GM12878 (cell line): ENCODE measurements around the gene UBAC2. TPM values are rescaled to one million over a fixed set of nuclear protein-coding genes. Genes with fewer than 3 reads are reported as not detected.

Experiments used
- ATAC-seq: fragments of 200-7000 bp; cut with Tn5 transposase; 3 replicates; pipeline ENCODE4 v1.9.1; 2020; ENCODE audit warnings: mild to moderate bottlenecking, moderate library complexity
- BruUV-seq: library from RNA; stranded (reverse); fragments of 400-500 nt; replicated peaks from 2 replicates; lab custom pipeline; 2021; lab: Mats Ljungman, UMichigan
- CTCF ChIA-PET: fragments of 300-600 bp; sonication (Branson Sonifier 250); formaldehyde crosslinking; extraction: SDS; loops from one replicate; lab custom pipeline; 2021; ENCODE audit warnings: inconsistent platforms; lab: Yijun Ruan, JAX
- POLR2A ChIA-PET: fragments of 350-600 bp; formaldehyde crosslinking; extraction: SDS; loops from one replicate; lab custom pipeline; 2021; ENCODE audit warnings: inconsistent platforms; lab: Charles Lee
- RAD21 ChIA-PET: fragments of 300-600 bp; sonication (Branson Sonifier 250); formaldehyde crosslinking; loops from one replicate; lab custom pipeline; 2023; ENCODE audit warnings: antibody characterized with exemption; ENCODE audit not compliant: unreplicated experiment; lab: Charles Lee
- SMC1A ChIA-PET: fragments of 300-600 bp; sonication (Branson Sonifier 250); formaldehyde crosslinking; loops from one replicate; lab custom pipeline; 2023; ENCODE audit not compliant: unreplicated experiment, uncharacterized antibody; lab: Charles Lee
- DNase-seq: peaks from one replicate; pipeline ENCODE4 v3.0.0-alpha.2; 2011; ENCODE audit warnings: low read depth, low spot score
- FAIRE-seq: peaks from 3 replicates; lab custom pipeline; 2011; peaks lifted over from hg19 to GRCh38; lab: Jason Lieb, UNC
- H2AFZ ChIP-seq: 2 replicates; pipeline ENCODE4 v1.6.0; 2011; ENCODE audit warnings: low read depth, low read length, control low read depth; ENCODE audit not compliant: control insufficient read depth
- H3K27ac ChIP-seq: 2 replicates; pipeline ENCODE4 v1.5.1; 2011; ENCODE audit warnings: control low read depth; ENCODE audit not compliant: control insufficient read depth, insufficient read depth
- H3K27me3 ChIP-seq, 2 experiments: replicated peaks in 1 of 2; 2 replicates each; pipeline versions ENCODE4 v1.6.0 to v1.6.1; 2011; ENCODE audit warnings: low read length in 1 of 2; ENCODE audit not compliant: control insufficient read depth in 2 of 2, insufficient read depth in 2 of 2
- H3K36me3 ChIP-seq, 2 experiments: 2 replicates each; pipeline ENCODE4 v1.5.1; 2011; ENCODE audit warnings: low read length in 1 of 2; ENCODE audit not compliant: control insufficient read depth in 2 of 2, insufficient read depth in 2 of 2
- H3K4me1 ChIP-seq: 2 replicates; pipeline ENCODE4 v1.6.1; 2011; ENCODE audit warnings: mild to moderate bottlenecking, low read length, moderate library complexity, mixed read lengths; ENCODE audit not compliant: control insufficient read depth, insufficient read depth
- H3K4me2 ChIP-seq: 2 replicates; pipeline ENCODE4 v1.6.0; 2011; ENCODE audit warnings: control low read depth; ENCODE audit not compliant: control insufficient read depth, insufficient read depth
- H3K4me3 ChIP-seq: fragments of 200-600 bp; sonication (generic); 2 replicates; pipeline ENCODE4 v1.5.1; 2016
- H3K79me2 ChIP-seq: 2 replicates; pipeline ENCODE4 v1.6.0; 2011; ENCODE audit warnings: low read length; ENCODE audit not compliant: control insufficient read depth, insufficient read depth
- H3K9ac ChIP-seq: 2 replicates; pipeline ENCODE4 v1.8.0; 2011; ENCODE audit warnings: low read length, control low read depth, mixed read lengths; ENCODE audit not compliant: control insufficient read depth, insufficient read depth
- H3K9me3 ChIP-seq: replicated peaks from 3 replicates; pipeline ENCODE4 v1.5.1; 2011; ENCODE audit warnings: mild to moderate bottlenecking, low read length; ENCODE audit not compliant: control insufficient read depth, insufficient read depth
- H4K20me1 ChIP-seq: 2 replicates; pipeline ENCODE4 v1.6.0; 2011; ENCODE audit not compliant: control insufficient read depth, insufficient read depth
- CREB1 ChIP-seq: IDR thresholded peaks from 2 replicates; pipeline ENCODE4 v1.6.1; 2012; ENCODE audit warnings: low read depth, mild to moderate bottlenecking, inconsistent platforms
- CREM ChIP-seq: IDR thresholded peaks from 2 replicates; pipeline ENCODE4 v1.6.1; 2014; ENCODE audit warnings: antibody characterized with exemption, low read depth
- NFXL1 ChIP-seq: fragments of 450-650 bp; IDR thresholded peaks from 2 replicates; pipeline ENCODE4 v1.6.1; 2017; ENCODE audit warnings: antibody characterized with exemption, mild to moderate bottlenecking, borderline replicate concordance
- NFYB ChIP-seq: IDR thresholded peaks from 2 replicates; pipeline ENCODE4 v1.6.1; 2011; ENCODE audit warnings: low read depth, mild to moderate bottlenecking, low read length, improper control_type of control experiment, moderate library complexity; ENCODE audit not compliant: insufficient read depth
- POLR2AphosphoS5 ChIP-seq: IDR thresholded peaks from 2 replicates; pipeline ENCODE4 v1.6.1; 2011; ENCODE audit warnings: mild to moderate bottlenecking, low read length, inconsistent platforms
- RUNX3 ChIP-seq: IDR thresholded peaks from 2 replicates; pipeline ENCODE4 v1.6.1; 2012; ENCODE audit warnings: low read length, inconsistent platforms
- TBL1XR1 ChIP-seq: IDR thresholded peaks from 2 replicates; pipeline ENCODE4 v1.6.1; 2012; ENCODE audit warnings: low read depth, low read length, improper control_type of control experiment
- ZNF384 ChIP-seq: IDR thresholded peaks from 2 replicates; pipeline ENCODE4 v1.6.1; 2012; ENCODE audit warnings: low read depth, mild to moderate bottlenecking, low read length, improper control_type of control experiment, borderline replicate concordance
- WGBS: methylation state at CpG from one replicate; pipeline ENCODE4 v1.1.6; 2016; ENCODE audit warnings: low lambda C conversion rate; ENCODE audit not compliant: insufficient replicate concordance, insufficient coverage; ENCODE audit errors: missing lambda C conversion rate; 5-methylcytosine and 5-hydroxymethylcytosine counted together
- in situ Hi-C: fragments of 300-500 bp; cut with MboI; formaldehyde crosslinking; loops from 9 replicates; pipeline ENCODE4 v1.14.3; 2018; ENCODE audit warnings: mixed read lengths
- intact Hi-C: fragments of 100-400 bp; cut with micrococcal nuclease; formaldehyde crosslinking; loops from one replicate; pipeline ENCODE4 v1.14.2; 2022; ENCODE audit not compliant: unreplicated experiment
- polyA plus RNA-seq, 11 experiments: library from polyadenylated mRNA; depleted of rRNA in 4 of 11; unstranded in 6 of 11; stranded (reverse) in 5 of 11; fragments of >200 nt; fragmentation: Nextera tagmentation in 4 of 11; fragmentation: Illumina TruSeq in 1 of 11; extraction: Ambion mirVana in 4 of 11; extraction: Trizol in 1 of 11; gene quantifications; 1 replicate in 1 of 11; 2 replicates in 10 of 11; pipeline versions ENCODE4 v1.2.1 to v1.2.3, GENCODE V29; 2011 to 2016; ENCODE audit warnings: inconsistent platforms in 2 of 11, missing spikeins in 2 of 11, low read depth in 1 of 11
- total RNA-seq, 4 experiments: library from RNA; depleted of rRNA in 3 of 4; stranded (reverse); fragments of >200 nt in 3 of 4; fragmentation: Illumina TruSeq in 1 of 4; extraction: Trizol in 1 of 4; gene quantifications; 2 replicates each; pipeline versions ENCODE4 v1.2.1 to v1.2.3, GENCODE V29; 2013 to 2021
- TF ChIP-seq, protein P1 (sequence below): IDR thresholded peaks from 2 replicates; pipeline ENCODE4 v1.6.1; 2011; ENCODE audit warnings: borderline replicate concordance, low read depth, mild to moderate bottlenecking, moderate library complexity, low read length; ENCODE audit not compliant: insufficient read depth, poor library complexity, severe bottlenecking

The UBAC2 gene
- total and polyA plus RNA-seq, 10 of the 15 experiments (the other 5 are each of a cell fraction or from before 2014, with no cell fraction given): 3.0 to 54.6 (median 17.4) TPM

DNA sequence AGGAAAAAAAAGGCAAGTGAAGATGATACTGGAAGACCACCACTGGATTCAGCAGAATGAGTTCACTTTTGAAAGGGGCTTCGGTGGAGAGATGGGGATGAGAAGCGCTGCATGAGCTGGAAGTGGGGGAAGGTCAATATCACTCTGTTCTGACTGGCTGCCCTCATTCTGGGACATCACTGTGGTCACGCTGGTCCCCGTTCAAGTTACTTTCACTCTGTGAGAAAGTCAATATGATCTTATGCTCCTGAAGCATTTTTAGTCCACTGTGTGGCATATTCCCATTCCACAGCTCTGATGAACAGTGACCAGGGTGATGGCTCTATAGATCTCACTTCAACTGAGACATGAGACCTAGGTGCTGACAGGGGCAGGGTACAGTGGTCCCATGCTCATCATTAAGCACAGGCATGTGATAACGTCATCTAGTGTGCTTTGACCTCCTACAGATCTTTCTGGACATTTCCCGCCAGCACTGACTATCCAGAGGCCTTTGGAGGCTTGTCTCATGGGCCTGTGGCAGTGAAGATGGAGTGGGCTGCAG is 146.8 kb downstream of the UBAC2 start:
- H3K4me3 ChIP-seq: no peak overlapping the region
- no peak for DNase-seq
- in situ Hi-C loops: no loop called here
- no TSS peak for BruUV-seq
- no peaks in the 10 kb centered on the region for H3K27me3 ChIP-seq
- 48% methylated on average over 6 of the region's 6 CpGs for WGBS
- no peaks in the 10 kb centered on the region for H4K20me1 ChIP-seq
- RAD21 ChIA-PET: interaction anchor here (0.8 to 4.2 kb wide), 10 partner anchors 9 to 90 kb away, joined by 3 to 18 read pairs (median 4); partner anchors contain the start of gene GPR183
- intact Hi-C loops: no loop called here
- H3K4me2 ChIP-seq: peak overlapping the region; percentile 67
- POLR2A ChIA-PET: interaction anchor here (0.5 to 2.6 kb wide), 6 partner anchors 10 to 763 kb away, joined by 3 to 10 read pairs (median 5); no protein-coding TSS in a partner anchor
- SMC1A ChIA-PET: interaction anchor here (1.0 to 3.2 kb wide), 18 partner anchors 9 to 89 kb away, joined by 3 to 28 read pairs (median 5); no protein-coding TSS in a partner anchor
- H3K9ac ChIP-seq: peak overlapping the region; percentile 28; the same call in 1 of the 2 replicates
- peaks cover 26% of the 10 kb centered on the region for H3K4me1 ChIP-seq
- CTCF ChIA-PET: interaction anchor here (0.7 to 3.6 kb wide), 9 partner anchors 9 to 171 kb away, joined by 3 to 16 read pairs (median 5); no protein-coding TSS in a partner anchor
- ATAC-seq: peak; percentile 66
- TF ChIP-seq NFYB (peak; percentile 49; the same call in 1 of the 2 replicates), ZNF384 (no peak), RUNX3 (peak; percentile 63), POLR2AphosphoS5 (no peak), CREB1 (peak; percentile 30; the same call in 1 of the 2 replicates), NFXL1 (no peak), TBL1XR1 (no peak), CREM (peak; percentile 8; the same call in 1 of the 2 replicates)
- TF ChIP-seq, protein P1, sequence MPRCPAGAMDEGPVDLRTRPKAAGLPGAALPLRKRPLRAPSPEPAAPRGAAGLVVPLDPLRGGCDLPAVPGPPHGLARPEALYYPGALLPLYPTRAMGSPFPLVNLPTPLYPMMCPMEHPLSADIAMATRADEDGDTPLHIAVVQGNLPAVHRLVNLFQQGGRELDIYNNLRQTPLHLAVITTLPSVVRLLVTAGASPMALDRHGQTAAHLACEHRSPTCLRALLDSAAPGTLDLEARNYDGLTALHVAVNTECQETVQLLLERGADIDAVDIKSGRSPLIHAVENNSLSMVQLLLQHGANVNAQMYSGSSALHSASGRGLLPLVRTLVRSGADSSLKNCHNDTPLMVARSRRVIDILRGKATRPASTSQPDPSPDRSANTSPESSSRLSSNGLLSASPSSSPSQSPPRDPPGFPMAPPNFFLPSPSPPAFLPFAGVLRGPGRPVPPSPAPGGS: peak; percentile 33
- peak overlapping the region; percentile 54 for H3K27ac ChIP-seq
- H2AFZ ChIP-seq: peak overlapping the region; percentile 16; the same call in 1 of the 2 replicates
- no peak for FAIRE-seq
- no peaks in the 10 kb centered on the region; the same call in none of the 2 replicates for H3K79me2 ChIP-seq
- no peaks in the 10 kb centered on the region; a peak in 2 of 4 replicates for H3K36me3 ChIP-seq
- H3K9me3 ChIP-seq: no peaks in the 10 kb centered on the region
